Stimulated activated naive CD8-positive, alpha-beta T cell treated with anti-CD3 and anti-CD28 coated beads, Interleukin-15, Interleukin-2, amounts not matched to agents 100 ng/mL and 50 ng/mL, for 24 hours (primary cell): ENCODE data around the gene DOCK3.
"Not testable (repeated sequence)": the region's sequence is repeated elsewhere in the genome, so short reads cannot be mapped to it uniquely, and the experiment has no call there.

ENCODE experiments used
- H3K27ac Mint-ChIP-seq: one replicate; pipeline ENCODE4 v1.8.0; 2021; ENCODE audit warnings: mild to moderate bottlenecking, mixed read lengths
- H3K27me3 Mint-ChIP-seq: one replicate; pipeline ENCODE4 v1.8.0; 2021; ENCODE audit warnings: mixed read lengths
- H3K36me3 Mint-ChIP-seq: one replicate; pipeline ENCODE4 v1.8.0; 2021; ENCODE audit warnings: low read depth, mixed read lengths
- H3K4me1 Mint-ChIP-seq: one replicate; pipeline ENCODE4 v1.8.0; 2021; ENCODE audit warnings: low read depth, mixed read lengths
- H3K4me3 Mint-ChIP-seq: one replicate; pipeline ENCODE4 v1.8.0; 2021; ENCODE audit warnings: mild to moderate bottlenecking, mixed read lengths
- H3K9me3 Mint-ChIP-seq: one replicate; pipeline ENCODE4 v1.8.0; 2021; ENCODE audit warnings: mixed read lengths

The DOCK3 gene

DNA sequence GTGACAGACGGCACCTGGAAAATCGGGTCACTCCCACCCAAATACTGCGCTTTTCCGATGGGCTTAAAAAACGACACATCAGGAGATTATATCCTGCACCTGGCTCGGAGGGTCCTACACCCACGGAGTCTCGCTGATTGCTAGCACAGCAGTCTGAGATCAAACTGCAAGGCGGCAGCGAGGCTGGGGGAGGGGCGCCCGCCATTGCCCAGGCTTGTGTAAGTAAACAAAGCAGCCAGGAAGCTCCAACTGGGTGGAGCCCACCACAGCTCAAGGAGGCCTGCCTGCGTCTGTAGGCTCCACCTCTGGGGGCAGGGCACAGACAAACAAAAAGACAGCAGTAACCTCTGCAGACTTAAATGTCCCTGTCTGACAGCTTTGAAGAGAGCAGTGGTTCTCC is 524.6 kb downstream of the DOCK3 start:
- not testable (repeated sequence) for H3K36me3 Mint-ChIP-seq, H3K9me3 Mint-ChIP-seq, H3K27ac Mint-ChIP-seq, H3K27me3 Mint-ChIP-seq, H3K4me1 Mint-ChIP-seq, H3K4me3 Mint-ChIP-seq

DNA sequence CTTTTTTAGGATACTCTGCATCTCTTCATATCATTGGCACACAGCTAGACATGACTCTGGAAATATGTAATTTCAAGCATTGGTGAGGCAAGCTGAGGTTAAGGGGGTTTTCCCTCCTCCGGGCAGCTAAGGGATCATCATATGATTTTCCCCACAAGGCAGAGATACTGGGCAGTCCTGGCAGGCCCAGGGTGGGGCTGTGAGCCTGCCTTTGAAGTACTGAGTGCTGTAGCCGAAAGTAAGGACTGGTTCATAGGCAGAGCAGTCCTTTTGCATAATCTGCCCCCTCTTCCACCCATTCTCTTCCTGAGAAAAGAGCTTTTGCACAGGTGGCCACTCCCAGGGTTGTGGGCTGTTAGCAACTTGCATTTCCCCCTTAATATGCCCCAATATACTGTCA is 541.6 kb downstream of the DOCK3 start:
- H3K27ac Mint-ChIP-seq: no peak overlapping the region
- peaks cover 6% of the 10 kb centered on the region for H3K36me3 Mint-ChIP-seq
- no peaks in the 10 kb centered on the region for H3K27me3 Mint-ChIP-seq
- no peaks in the 10 kb centered on the region for H3K4me1 Mint-ChIP-seq
- no peaks in the 10 kb centered on the region for H3K9me3 Mint-ChIP-seq
- no peak overlapping the region for H3K4me3 Mint-ChIP-seq

DNA sequence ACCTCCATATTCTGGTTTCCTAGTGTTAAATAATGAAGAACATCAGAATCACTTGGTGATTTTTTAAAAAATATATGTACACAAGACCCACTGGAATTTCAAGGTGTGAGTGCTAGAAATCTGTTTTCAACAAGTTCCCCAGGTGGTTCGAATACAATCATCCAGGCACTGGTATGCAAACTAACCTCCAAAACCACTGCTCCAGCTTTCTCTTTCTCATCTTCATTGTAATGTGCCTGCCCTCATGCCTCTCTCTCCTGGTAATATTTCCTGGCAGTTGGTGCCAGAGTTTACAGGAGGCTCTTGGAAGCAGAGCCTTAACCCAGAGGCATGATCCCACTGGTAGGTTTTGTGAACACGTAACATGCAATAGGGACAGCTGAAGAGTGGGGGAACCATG is 547.2 kb downstream of the DOCK3 start:
- Mint-ChIP-seq H3K27me3 (no peaks in the 10 kb centered on the region), H3K27ac (no peak overlapping the region), H3K4me1 (no peaks in the 10 kb centered on the region), H3K9me3 (no peaks in the 10 kb centered on the region), H3K4me3 (no peak overlapping the region), H3K36me3 (no peaks in the 10 kb centered on the region)

DNA sequence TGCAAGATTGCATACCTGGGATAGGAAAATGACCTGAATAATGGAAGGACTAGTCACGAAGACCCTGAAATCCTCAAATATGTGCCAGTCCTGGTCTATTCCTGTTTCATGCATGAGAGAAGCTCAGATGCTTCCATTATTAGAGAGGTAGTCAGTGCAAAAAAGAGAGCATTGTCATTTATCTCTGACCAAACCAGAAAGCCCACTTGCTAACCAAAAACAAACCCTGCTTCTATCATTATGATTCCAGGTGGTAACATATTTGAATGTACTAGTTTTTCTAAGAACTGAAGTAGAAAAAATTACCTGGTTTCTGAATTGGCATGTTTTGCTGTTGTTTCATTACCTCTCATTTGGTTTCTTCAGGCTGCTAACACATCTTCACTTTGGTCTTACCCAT is 549.6 kb downstream of the DOCK3 start:
- H3K36me3 Mint-ChIP-seq: no peaks in the 10 kb centered on the region
- H3K9me3 Mint-ChIP-seq: no peaks in the 10 kb centered on the region
- no peaks in the 10 kb centered on the region for H3K4me1 Mint-ChIP-seq
- H3K27ac Mint-ChIP-seq: no peak overlapping the region
- no peaks in the 10 kb centered on the region for H3K27me3 Mint-ChIP-seq
- no peak overlapping the region for H3K4me3 Mint-ChIP-seq

DNA sequence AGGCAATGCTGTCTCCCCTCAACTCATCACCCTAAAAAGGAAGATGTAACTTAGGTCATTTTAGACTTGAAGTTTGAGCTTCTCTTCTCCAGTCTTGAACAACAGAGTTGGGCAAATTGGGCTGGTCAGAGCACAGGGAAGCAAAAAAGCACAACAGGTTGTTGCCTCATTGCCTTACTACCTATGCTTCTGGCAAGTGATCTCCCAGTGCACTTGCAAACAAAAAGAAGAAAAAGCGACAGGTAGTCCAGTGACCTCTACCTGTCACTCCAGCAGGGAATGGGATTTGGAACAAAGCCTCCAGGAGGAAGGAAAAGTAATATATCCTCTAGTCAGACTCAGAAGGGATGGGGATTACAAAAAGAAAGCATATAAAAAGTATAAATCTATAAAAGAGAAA is 550.1 kb downstream of the DOCK3 start:
- no peaks in the 10 kb centered on the region for H3K36me3 Mint-ChIP-seq
- no peak overlapping the region for H3K4me3 Mint-ChIP-seq
- H3K27me3 Mint-ChIP-seq: no peaks in the 10 kb centered on the region
- H3K27ac Mint-ChIP-seq: no peak overlapping the region
- no peaks in the 10 kb centered on the region for H3K4me1 Mint-ChIP-seq
- H3K9me3 Mint-ChIP-seq: no peaks in the 10 kb centered on the region

DNA sequence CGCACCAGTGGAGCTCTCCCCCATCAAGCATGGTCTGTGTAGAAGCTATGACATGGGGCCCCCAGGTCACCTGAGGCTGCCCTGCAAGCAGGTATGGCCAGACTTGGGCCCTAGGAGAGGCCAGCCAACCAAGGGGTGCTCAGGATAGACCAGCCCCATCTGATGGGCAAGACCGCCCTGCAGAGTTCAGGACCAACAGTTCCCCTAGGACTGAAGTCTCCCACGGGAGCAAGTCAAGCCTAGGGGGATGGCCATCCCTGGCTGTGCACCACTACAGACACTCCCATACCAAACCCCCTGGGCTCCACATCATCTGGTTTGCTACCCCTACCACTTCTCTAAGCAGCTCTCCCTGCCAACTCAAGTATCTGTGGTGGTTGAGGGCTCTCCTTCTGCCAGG is 568.2 kb downstream of the DOCK3 start:
- Mint-ChIP-seq H3K27me3 (no peaks in the 10 kb centered on the region), H3K4me3 (no peak overlapping the region), H3K4me1 (no peaks in the 10 kb centered on the region), H3K36me3 (peaks cover 6% of the 10 kb centered on the region), H3K9me3 (no peaks in the 10 kb centered on the region), H3K27ac (no peak overlapping the region)

DNA sequence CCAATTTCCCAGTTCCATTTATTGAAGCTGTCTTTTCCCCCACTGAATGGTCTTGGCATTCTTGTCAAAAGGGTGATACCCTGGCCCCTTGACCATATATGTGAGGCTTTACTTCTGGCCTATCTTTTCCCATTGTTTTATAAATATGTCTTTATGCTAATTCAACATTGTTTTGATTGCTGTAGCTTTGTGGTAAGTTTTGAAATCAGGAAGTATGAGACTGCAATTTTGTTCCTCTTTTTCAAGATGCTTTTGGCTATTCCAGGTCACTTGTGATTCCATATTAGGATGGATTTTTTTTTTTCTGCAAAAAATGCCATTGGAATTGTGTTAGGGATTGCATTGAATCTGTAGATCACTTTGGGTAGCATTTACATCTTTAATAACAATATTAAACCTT is 569.2 kb downstream of the DOCK3 start:
- no peak overlapping the region for H3K4me3 Mint-ChIP-seq
- no peak overlapping the region for H3K27ac Mint-ChIP-seq
- H3K36me3 Mint-ChIP-seq: no peaks in the 10 kb centered on the region
- H3K9me3 Mint-ChIP-seq: no peaks in the 10 kb centered on the region
- H3K27me3 Mint-ChIP-seq: no peaks in the 10 kb centered on the region
- H3K4me1 Mint-ChIP-seq: no peaks in the 10 kb centered on the region

DNA sequence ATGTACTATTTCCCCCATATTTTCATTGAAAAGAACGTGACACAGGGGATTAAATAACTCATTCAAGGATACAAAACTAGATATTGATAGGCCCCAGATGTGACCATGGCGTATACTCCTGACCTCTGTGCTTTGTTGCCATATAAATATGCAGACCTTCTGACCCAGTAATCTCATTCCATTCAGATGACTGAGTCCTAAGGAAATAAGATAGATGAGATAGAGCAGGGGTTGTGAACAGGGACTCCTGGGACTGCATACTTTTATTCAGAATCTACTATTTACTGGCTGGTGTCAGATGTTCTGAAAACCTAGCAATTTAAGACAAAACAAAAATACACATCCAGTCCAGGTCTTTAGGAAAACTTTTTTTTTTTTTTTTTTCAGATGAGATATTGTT is 571.1 kb downstream of the DOCK3 start:
- no peaks in the 10 kb centered on the region for H3K27me3 Mint-ChIP-seq
- no peak overlapping the region for H3K4me3 Mint-ChIP-seq
- H3K36me3 Mint-ChIP-seq: no peaks in the 10 kb centered on the region
- no peak overlapping the region for H3K27ac Mint-ChIP-seq
- H3K4me1 Mint-ChIP-seq: no peaks in the 10 kb centered on the region
- no peaks in the 10 kb centered on the region for H3K9me3 Mint-ChIP-seq

DNA sequence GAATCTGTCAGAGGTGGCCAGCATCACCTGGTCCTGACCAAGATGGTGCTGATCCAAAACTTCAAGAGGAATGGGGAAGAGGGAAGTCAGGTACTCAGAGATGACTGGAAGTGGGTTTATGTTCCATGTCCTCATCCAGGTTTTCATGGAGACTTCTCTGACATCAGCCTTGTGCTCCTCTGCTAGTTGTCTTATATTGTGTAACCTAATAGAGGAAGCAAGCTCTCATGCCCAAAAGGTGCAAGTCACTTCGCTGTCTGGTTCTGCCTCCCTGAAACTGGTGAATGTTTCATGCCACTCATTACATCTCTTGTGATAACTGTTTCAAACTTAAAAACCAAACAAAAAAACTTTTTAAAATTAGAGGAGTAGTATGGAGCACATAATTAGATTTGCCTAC is 583.1 kb downstream of the DOCK3 start:
- Mint-ChIP-seq H3K4me1 (no peaks in the 10 kb centered on the region), H3K27ac (no peak overlapping the region), H3K27me3 (no peaks in the 10 kb centered on the region), H3K36me3 (peaks cover 5% of the 10 kb centered on the region), H3K4me3 (no peak overlapping the region), H3K9me3 (peaks cover 4% of the 10 kb centered on the region)

DNA sequence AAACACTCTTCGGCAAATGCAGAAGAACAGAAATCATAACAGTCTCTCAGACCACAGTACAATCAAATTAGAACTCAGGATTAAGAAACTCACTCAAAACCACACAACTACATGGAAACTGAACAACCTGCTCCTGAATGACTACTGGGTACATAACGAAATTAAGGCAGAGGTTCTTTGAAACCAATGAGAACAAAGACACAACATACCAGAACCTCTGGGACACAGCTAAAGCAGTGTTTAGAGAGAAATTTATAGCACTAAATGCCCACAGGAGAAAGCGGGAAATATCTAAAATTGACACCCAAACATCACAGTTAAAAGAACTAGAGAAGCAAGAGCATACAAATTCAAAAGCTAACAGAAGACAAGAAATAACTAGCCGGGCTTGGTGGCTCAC is 589.4 kb downstream of the DOCK3 start:
- H3K4me3 Mint-ChIP-seq, H3K4me1 Mint-ChIP-seq, H3K27me3 Mint-ChIP-seq, H3K27ac Mint-ChIP-seq, H3K36me3 Mint-ChIP-seq, H3K9me3 Mint-ChIP-seq: not testable (repeated sequence)

DNA sequence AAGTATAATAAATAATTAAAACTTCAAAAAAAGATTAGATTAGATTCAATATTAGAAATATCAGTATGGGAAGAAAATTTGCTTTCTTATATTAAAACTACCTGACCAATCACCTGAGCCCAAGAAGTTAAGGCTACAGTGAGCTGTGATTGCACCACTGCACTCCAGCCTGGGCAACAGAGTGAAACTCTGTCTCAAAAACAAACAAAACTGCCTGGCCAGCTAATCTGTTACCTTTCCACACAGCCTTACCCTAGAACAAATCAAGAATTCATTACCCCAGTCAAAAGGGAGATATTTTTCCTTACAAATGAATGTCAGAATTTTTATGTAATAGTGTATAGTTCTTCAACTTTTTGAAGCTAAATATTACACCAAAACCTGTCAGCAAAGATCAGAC is 593.4 kb downstream of the DOCK3 start:
- peaks cover 15% of the 10 kb centered on the region for H3K4me1 Mint-ChIP-seq
- H3K4me3 Mint-ChIP-seq: no peak overlapping the region
- no peaks in the 10 kb centered on the region for H3K36me3 Mint-ChIP-seq
- H3K27ac Mint-ChIP-seq: no peak overlapping the region
- H3K27me3 Mint-ChIP-seq: no peaks in the 10 kb centered on the region
- peaks cover 3% of the 10 kb centered on the region for H3K9me3 Mint-ChIP-seq

DNA sequence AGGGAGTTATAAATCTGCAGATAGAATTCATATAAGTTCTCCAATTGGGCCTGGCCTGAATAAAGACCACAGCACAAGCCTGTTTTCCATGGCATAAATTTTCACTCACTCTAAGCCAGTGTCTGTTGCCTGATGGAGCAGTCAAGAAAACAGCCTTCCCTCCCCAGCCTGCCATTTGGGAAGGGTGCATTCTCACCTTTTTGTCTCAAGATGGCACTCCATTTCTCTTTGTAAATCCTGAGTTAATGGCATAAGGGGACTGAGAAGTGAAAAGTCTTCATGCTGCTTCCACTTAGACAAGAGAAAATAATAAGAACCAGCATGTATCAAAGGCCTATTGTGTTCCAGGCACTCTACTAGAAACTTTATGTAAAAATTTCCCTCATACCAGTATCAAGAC is 594.7 kb downstream of the DOCK3 start:
- no peaks in the 10 kb centered on the region for H3K36me3 Mint-ChIP-seq
- no peak overlapping the region for H3K4me3 Mint-ChIP-seq
- no peaks in the 10 kb centered on the region for H3K9me3 Mint-ChIP-seq
- H3K4me1 Mint-ChIP-seq: peaks cover 15% of the 10 kb centered on the region
- no peaks in the 10 kb centered on the region for H3K27me3 Mint-ChIP-seq
- no peak overlapping the region for H3K27ac Mint-ChIP-seq

DNA sequence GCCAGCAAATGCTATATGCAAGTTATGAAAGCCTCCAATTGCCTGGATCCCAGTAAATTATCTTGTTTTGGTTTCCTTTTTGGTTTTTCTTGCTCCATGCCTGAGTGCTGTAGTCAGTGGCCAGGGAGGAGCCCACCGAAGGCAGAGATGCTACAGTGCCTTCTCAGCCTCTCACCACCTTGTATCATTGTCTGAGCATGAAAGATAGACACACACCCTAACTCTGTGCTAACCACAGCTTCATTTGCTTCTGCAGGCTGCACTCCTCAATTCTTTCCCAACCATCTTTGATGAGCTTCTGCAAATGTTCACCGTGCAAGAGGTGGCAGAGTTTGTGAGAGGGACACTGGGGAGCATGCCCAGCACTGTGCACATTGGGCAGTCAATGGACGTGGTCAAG is 595.8 kb downstream of the DOCK3 start:
- H3K27me3 Mint-ChIP-seq: no peaks in the 10 kb centered on the region
- H3K4me1 Mint-ChIP-seq: peaks cover 20% of the 10 kb centered on the region
- no peak overlapping the region for H3K4me3 Mint-ChIP-seq
- no peaks in the 10 kb centered on the region for H3K9me3 Mint-ChIP-seq
- H3K36me3 Mint-ChIP-seq: no peaks in the 10 kb centered on the region
- no peak overlapping the region for H3K27ac Mint-ChIP-seq

DNA sequence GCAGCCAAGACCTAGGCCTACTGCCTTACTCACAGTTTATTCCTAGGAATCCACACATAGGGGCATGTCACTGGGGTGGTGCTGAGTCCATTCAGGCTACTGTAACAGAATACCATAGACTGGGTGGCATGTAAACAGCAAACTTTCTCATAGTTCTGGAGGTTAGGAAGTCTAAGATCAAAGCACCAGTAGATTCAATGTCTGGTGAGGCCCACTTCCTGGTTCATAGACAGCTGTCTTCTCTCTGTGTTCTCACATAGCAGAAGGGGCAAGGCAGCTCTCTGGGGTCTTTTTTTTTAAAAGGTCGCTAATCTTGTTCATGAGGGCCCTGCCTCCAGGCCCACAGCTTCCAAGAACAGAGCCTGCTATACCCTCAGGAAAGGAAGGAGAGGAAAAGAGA is 596.4 kb downstream of the DOCK3 start:
- Mint-ChIP-seq H3K27me3 (no peaks in the 10 kb centered on the region), H3K27ac (no peak overlapping the region), H3K4me3 (no peak overlapping the region), H3K36me3 (no peaks in the 10 kb centered on the region), H3K9me3 (no peaks in the 10 kb centered on the region), H3K4me1 (peaks cover 20% of the 10 kb centered on the region)

DNA sequence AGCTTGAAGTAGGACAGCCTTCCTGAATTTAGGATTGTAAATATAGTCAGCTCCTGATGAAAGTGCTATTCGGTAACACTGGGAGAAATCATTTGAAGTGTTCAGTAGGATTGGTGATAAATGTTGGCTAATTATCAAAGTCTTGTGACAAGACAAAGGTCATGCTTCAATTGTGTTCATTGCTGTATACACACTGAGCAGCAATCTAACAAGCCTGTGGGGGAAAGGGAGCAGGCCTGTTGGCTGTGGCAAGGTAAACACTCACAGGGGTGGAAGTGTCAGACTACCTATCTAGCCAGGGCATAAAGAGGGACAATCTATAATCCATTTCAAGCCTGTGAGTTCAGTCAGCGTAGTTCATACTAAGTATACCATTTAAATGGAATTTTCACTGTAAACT is 599.3 kb downstream of the DOCK3 start:
- no peak overlapping the region for H3K27ac Mint-ChIP-seq
- H3K4me3 Mint-ChIP-seq: no peak overlapping the region
- H3K4me1 Mint-ChIP-seq: peaks cover 20% of the 10 kb centered on the region
- no peaks in the 10 kb centered on the region for H3K27me3 Mint-ChIP-seq
- no peaks in the 10 kb centered on the region for H3K9me3 Mint-ChIP-seq
- H3K36me3 Mint-ChIP-seq: no peaks in the 10 kb centered on the region

DNA sequence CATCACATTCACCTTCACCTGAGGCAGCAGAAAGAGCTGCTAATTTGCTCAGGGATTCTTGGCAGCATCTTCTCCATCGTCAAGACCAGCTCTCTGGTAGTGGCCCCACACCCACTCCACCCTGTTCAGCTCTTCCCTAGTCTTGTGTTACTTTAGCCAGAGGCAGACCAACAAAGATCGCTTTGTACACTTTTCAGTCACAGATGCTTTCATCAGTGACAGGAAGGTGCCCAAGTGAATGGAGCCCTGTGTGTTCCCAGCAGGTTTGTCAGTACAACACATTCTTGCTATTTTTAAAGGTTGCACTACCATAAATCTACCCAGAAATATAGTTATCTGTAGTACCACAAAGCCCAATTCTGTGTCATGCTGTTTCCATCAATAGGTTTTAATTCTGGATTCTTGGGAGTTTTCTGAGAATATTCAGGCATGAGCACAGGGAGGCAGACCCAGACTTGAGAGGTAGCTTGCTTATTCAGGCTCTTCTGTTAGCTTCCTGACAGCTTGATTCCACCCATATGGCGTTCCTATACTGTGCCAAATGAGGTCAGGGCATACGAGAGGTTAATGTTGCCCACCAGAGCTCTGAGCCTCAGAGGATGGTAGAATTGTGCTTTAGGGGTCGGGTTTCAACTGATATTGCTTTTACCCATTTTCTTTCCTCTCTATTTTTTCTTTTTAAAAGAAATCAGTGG is 600.5 kb downstream of the DOCK3 start:
- Mint-ChIP-seq H3K4me3 (no peak overlapping the region), H3K4me1 (peaks cover 17% of the 10 kb centered on the region), H3K27ac (no peak overlapping the region), H3K27me3 (no peaks in the 10 kb centered on the region), H3K36me3 (no peaks in the 10 kb centered on the region), H3K9me3 (no peaks in the 10 kb centered on the region)
